Retinal pigment epithelial cell (primary cell): Measurements from ENCODE around the gene GABBR2.
"Not testable (repeated sequence)": the region's sequence is repeated elsewhere in the genome, so short reads cannot be mapped to it uniquely, and the experiment has no call there.

Source experiments
- DNase-seq: peaks from one replicate; pipeline ENCODE4 v3.0.0-alpha.2; 2010; ENCODE audit warnings: low read depth
- H3K4me3 ChIP-seq: 2 replicates; pipeline ENCODE4 v1.5.1; 2011; ENCODE audit warnings: mild to moderate bottlenecking, low read length, control low read depth, moderate library complexity
- TF ChIP-seq, protein P1 (sequence below): conservative IDR thresholded peaks from 2 replicates; pipeline ENCODE4 v1.5.1; 2011; ENCODE audit warnings: low read depth, low read length, control low read depth, inconsistent platforms

Gene GABBR2

DNA sequence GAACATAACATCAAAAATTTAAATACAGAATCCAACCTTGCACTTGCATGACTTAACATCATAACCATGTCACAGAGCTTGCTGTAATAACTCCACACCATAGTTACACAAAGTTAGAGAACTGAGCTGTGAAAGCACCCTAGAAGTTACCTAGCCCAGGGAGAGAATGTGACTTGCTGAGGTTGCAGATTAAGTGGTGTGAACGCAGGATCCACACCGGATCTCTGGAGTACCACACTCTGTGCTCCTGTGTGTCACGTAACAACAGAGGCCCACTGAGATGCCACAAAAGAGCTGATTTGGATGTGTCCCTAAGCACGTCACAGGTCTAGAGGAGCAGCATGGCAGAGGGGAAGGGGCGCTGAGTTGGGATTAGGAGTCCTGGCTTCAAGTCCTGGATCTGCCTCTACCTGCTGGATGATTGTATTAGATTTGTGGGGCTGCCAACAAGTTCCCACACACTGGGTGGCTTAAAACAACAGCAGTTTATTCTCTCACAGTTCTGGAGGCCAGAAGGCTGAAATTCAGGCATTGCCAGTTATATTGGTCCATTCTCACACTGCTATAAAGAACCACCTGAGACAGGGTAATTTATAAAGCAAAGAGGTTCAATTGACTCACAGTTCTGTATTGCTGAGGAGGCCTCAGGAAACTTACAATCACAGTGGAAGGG lies 240.0 kb downstream of the GABBR2 start:
- H3K4me3 ChIP-seq, result no peak overlapping the region
- TF ChIP-seq, protein P1, sequence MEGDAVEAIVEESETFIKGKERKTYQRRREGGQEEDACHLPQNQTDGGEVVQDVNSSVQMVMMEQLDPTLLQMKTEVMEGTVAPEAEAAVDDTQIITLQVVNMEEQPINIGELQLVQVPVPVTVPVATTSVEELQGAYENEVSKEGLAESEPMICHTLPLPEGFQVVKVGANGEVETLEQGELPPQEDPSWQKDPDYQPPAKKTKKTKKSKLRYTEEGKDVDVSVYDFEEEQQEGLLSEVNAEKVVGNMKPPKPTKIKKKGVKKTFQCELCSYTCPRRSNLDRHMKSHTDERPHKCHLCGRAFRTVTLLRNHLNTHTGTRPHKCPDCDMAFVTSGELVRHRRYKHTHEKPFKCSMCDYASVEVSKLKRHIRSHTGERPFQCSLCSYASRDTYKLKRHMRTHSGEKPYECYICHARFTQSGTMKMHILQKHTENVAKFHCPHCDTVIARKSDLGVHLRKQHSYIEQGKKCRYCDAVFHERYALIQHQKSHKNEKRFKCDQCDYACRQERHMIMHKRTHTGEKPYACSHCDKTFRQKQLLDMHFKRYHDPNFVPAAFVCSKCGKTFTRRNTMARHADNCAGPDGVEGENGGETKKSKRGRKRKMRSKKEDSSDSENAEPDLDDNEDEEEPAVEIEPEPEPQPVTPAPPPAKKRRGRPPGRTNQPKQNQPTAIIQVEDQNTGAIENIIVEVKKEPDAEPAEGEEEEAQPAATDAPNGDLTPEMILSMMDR, result no peak
- no peak for DNase-seq

DNA sequence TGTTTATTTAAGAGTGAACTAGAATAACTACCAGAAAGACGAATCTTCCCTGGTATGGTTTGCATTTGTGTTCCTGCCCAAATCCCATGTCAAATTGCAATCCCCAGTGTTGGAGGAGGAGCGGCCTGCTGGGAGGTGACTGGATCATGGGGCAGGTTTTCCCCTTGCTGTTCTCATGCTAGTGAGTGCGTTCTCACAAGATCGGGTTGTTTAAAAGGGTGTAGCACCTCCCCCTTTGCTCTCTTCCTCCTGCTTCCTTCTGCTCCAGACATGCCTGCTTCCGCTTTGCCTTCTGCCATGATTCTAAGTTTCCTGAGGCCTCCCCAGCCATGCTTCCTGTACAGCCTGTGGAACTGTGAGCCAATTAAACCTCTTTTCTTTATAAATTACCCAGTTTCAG lies 242.9 kb downstream of the GABBR2 start:
- TF ChIP-seq, protein P1, result no peak
- H3K4me3 ChIP-seq, result no peak overlapping the region
- no peak for DNase-seq

DNA sequence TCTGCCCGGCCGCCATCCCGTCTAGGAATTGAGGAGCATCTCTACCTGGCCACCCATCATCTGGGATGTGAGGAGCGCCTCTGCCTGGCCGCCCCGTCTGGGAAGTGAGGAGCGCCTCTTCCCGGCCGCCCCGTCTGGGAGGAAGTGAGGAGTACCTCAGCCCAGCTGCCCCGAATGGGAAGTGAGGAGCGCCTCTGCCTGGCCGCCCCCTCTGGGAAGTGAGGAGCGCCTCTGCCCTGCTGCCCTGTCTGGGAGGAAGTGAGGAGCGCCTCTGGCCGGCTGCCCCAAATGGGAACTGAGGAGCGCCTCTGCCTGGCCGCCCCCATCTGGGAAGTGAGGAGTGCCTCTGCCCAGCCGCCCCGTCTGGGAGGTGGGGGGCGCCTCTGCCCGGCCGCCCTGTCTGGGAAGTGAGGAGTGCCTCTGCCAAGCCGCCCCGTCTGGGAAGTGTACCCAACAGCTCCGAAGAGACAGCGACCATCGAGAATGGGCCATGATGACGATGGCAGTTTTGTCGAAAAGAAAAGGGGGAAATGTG lies 244.5 kb downstream of the GABBR2 start:
- H3K4me3 ChIP-seq, result not testable (repeated sequence)

DNA sequence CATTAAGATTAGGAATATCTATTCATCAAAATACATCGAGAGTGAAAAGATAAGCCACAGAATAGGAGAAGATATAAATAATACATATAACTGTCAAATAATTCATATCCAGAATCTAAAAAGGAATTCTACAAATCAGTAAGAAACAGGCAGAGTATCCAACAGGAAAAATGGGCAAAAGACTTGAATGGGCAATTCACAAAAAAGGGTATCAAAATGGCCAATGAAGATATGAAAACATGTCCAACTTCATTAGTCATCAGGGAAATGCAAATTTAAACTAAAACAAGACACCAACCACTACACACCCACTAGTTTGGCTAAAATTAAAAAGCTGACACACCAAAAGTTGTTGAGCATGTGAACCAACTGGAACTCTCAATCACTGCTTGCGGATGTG lies 246.4 kb downstream of the GABBR2 start:
- DNase-seq, result no peak
- no peak overlapping the region for H3K4me3 ChIP-seq
- TF ChIP-seq, protein P1, result no peak

More for the DNA sequence above, 244.5 kb downstream of the GABBR2 start:
- not testable (repeated sequence) for DNase-seq

DNA sequence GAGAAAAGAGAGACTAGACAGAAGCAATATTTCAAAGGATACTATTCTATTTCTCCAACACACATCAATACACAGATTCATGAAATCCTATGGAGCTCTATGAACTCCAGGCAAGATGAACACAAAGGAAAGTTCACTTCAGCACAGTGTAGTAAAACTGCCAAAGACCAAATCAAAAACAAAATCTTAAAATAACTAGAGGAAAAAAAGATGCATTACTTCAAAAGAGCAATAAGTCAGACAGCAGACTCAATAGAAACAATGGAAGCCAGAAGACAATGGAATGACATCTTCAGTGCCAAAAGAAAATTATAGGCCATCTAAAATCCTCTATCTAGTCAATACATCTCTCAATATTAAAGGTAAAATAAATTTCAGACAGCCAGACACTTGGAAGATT lies 248.0 kb downstream of the GABBR2 start:
- no peak overlapping the region for H3K4me3 ChIP-seq
- DNase-seq, result no peak
- TF ChIP-seq, protein P1, result no peak

DNA sequence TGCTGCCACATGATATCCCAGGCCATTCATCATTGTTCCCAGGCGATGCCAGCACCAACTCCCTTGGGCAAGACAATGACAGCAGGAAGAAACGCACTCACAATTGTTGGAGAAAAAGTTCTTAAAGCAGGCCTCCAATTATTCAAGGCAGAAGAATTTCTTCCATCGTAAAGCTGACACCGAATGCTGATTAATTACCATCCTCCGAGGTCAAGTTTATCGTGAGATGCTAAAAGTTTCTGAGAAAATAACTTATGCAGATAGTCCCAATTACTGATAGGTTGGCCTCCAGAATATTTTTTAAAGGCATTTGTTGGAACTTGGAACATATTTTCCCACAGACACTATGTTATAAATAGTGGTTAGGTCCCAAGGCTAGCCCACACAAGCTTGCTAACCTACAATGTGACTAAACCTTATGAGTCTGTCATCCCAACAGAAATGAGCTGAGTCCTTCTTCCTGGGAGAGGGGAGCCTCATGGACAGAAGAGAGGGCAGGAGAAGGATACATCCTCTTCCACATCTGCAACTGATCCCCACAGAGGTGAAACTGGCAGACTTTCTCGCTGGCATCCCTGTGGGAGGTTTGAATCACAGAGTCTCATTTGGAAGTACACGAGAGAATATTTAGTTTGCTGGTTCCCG lies 250.9 kb downstream of the GABBR2 start:
- no peak overlapping the region for H3K4me3 ChIP-seq
- TF ChIP-seq, protein P1, result no peak
- no peak for DNase-seq

DNA sequence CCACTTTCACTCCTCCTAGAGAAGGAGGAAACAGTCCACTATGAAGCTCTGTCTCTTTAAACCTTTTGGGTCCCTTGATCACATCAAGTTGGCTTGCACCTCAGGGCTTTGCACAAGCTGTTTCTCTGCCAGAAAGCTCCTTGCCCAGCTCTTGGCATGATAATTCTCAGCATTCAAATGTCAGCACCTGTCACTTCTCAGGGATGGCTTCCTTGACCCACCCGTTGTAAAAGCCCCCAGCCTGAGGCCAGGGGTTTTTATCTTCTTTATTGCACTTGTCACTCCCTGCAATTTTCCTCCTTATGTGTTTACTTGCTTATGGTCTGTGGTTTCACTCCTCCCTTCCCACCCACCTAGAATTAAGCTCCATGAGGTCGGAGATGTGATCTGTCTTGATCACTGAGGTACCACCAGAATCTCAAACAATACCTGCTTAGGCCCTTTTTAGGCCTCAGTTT lies 252.6 kb downstream of the GABBR2 start:
- TF ChIP-seq, protein P1, result no peak
- DNase-seq, result no peak
- no peak overlapping the region for H3K4me3 ChIP-seq
